Motor neuron (in vitro differentiated cells): Measurements from ENCODE around the gene RMND5A. TPM values are rescaled to one million over a fixed set of nuclear protein-coding genes. Genes with fewer than 3 reads are reported as not detected.

ENCODE experiments used
- ATAC-seq, 8 experiments: fragments of 200-7000 bp; cut with Tn5 transposase; replicated peaks in 6 of 8; 2 replicates each; pipeline ENCODE4 v1.8.0; 2021; ENCODE audit warnings: mild to moderate bottlenecking in 8 of 8, moderate library complexity in 8 of 8
- H3K27ac ChIP-seq, 2 donors: fragments of 250-450 bp; sonication (Bioruptor Pico); 2 replicates each; pipeline ENCODE4 v1.9.0; 2021; ENCODE audit warnings: antibody characterized with exemption in 2 of 2, mild to moderate bottlenecking in 2 of 2, moderate library complexity in 1 of 2
- H3K4me1 ChIP-seq, 2 donors: fragments of 250-450 bp; sonication (Bioruptor Pico); replicated peaks in 1 of 2; 2 replicates each; pipeline ENCODE4 v1.6.1; 2021; ENCODE audit warnings: antibody characterized with exemption in 2 of 2, mild to moderate bottlenecking in 2 of 2, moderate library complexity in 1 of 2
- H3K4me3 ChIP-seq, 5 donors: fragments of 250-450 bp; sonication (Bioruptor Pico); 2 replicates each; pipeline ENCODE4 v1.9.0; 2021; ENCODE audit warnings: antibody characterized with exemption in 5 of 5, mild to moderate bottlenecking in 5 of 5, moderate library complexity in 4 of 5
- WGBS, 10 experiments: fragments of 450-650 bp; shearing (Covaris generic); methylation state at CpG; one replicate each; pipeline ENCODE4 v1.0.0; 2022; 5-methylcytosine and 5-hydroxymethylcytosine counted together
- in situ Hi-C, 9 experiments: fragments of 400-800 bp; cut with MboI; loops; one replicate each; pipeline ENCODE4 v1.15.0; 2021; ENCODE audit warnings: low sequenced_read_pairs in 9 of 9, low pct_unique_long_range_greater_than_20kb in 2 of 9; ENCODE audit not compliant: unreplicated experiment in 9 of 9
- total RNA-seq, 8 experiments: library from RNA; unstranded; fragments of 300-600 nt; gene quantifications; 2 replicates each; pipeline versions ENCODE4 v1.2.3 to v1.2.4, GENCODE V29; 2022

The RMND5A gene
- total RNA-seq, 8 experiments from 2014 or later, result 23.5 to 55.5 (median 38.2) TPM

DNA sequence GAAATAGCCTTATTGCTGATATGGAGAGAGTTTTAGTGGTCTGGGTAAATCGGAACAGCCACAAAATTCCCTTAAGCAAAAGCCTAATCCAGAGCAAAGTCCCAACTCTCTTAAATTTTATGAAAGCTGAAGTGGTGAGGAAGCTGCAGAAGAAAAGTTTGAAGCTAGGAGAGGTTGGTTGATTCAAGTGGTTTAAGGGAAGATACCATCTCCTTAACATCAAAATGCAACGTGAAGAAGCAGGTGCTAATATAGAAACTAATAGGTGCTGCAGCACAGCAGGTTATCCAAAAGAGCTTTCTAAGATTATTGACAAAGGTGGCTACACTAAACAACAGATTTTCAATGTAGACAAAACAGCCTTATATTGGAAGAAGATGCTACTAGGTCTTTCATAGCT is 98.9 kb downstream of the RMND5A start:
- Histone ChIP-seq H3K27ac (no peak overlapping the region), H3K4me3 (no peak overlapping the region), H3K4me1 (no peaks in the 10 kb centered on the region)
- in situ Hi-C loops, result no loop called here
- 34 to 100% (median 88%) methylated on average over 1 to 2 of the region's 2 CpGs for WGBS, 10 experiments
- ATAC-seq, result no peak

DNA sequence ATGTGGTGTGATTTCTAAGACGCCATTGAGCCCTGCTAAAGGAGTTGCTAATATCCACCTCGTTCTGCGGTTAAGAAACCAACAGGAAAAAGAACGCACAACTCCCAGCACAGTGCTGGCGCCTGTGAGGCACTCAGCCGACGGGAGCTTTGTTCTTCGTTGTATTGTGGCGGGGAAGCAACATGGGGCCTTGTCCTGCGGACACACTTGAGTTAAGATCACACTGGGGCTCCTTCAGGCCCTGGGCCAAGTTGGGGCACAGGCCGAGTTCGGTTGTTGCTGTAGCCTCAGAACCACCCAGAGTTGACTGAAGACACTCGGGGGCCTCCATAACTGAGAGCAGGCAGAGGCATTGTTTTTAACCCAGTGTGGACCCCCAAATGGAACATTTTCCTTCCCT is 101.2 kb downstream of the RMND5A start:
- H3K4me3 ChIP-seq, result no peak overlapping the region
- whole genome bisulfite sequencing, 10 experiments, result 40 to 88% (median 80%) methylated on average over 1 to 9 of the region's 13 CpGs; no CpG with 5 or more reads in 5 of the 10 experiments
- no peak for ATAC-seq
- in situ Hi-C loops, result no loop called here
- H3K4me1 ChIP-seq, result peaks cover 0 to 3% of the 10 kb centered on the region in 2 donors
- H3K27ac ChIP-seq, result no peak overlapping the region

DNA sequence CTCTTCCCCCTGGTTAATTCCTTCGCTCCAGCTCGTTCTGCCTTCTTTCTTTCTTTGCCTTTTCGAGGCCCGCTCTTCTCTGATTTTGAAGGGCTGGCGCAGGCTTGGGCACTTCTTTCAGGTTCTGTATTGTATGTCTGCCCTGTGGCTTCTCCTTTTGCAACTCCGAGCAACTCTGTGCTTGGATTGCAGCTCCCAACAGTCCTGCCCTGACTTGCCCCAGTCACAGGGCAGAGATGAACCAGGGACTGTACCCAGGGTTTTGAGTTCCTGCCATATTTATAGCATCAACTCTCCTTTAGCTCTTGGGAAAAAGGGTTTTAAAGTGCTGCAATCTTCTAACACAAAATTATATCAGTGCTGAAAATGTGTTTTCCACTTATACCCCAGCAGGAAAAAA is 101.8 kb downstream of the RMND5A start:
- ATAC-seq, result no peak
- 63 to 100% (median 86%) methylated on average over 1 to 5 of the region's 6 CpGs; no CpG with 5 or more reads in 4 of the 10 experiments for WGBS, 10 experiments

DNA sequence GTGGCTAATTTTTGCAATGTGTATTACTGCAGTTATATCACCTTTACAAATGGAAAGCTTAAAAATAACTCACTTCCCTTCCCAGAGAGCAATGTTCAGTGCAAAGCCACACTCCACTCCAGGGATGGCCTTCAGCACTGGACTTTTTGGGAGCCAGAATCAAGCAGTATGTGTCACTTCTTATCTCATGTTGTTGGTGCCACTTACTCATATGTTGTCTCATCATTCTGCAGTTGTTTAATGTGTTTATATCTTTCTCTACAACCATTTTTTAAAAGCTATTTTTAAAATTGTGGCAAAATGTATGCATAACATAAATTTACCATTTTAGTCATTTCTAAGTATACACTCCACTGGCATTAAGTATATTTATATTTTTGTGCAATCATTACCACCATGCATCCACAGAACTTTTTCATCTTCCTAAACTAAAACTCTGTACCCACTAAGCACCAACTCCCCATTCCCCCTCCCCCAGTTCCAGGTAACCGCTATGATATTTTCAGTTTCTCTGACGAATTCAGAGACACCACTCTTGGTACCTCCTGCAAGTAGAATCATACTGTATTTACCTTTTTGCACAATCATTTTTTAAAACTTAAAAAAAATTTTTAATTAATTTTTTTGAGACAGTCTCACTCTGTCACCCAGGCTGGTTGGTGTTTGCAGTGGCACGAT is 102.7 kb downstream of the RMND5A start:
- Histone ChIP-seq H3K27ac (no peak overlapping the region), H3K4me3 (no peak overlapping the region), H3K4me1 (peaks cover 0 to 3% of the 10 kb centered on the region in 2 donors)
- in situ Hi-C loops, result no loop called here
- no peak for ATAC-seq
- WGBS, 10 experiments, result 44 to 100% (median 92%) methylated on average over 1 to 3 of the region's 3 CpGs; no CpG with 5 or more reads in 1 of the 10 experiments

More for the DNA sequence above, 101.8 kb downstream of the RMND5A start:
- H3K4me3 ChIP-seq, result no peak overlapping the region
- peaks cover 0 to 3% of the 10 kb centered on the region in 2 donors for H3K4me1 ChIP-seq
- no peak overlapping the region for H3K27ac ChIP-seq
- in situ Hi-C loops, result no loop called here

GRCh38 chr2:86825036-86825692 is 105.1 kb downstream of the RMND5A start:
- Histone ChIP-seq H3K4me3 (no peak overlapping the region), H3K4me1 (peaks cover 0 to 3% of the 10 kb centered on the region in 2 donors), H3K27ac (no peak overlapping the region)
- in situ Hi-C loops, result no loop called here
- WGBS, 10 experiments, result 100% methylated on average over 1 to 3 of the region's 11 CpGs; no CpG with 5 or more reads in 7 of the 10 experiments
- no peak for ATAC-seq

DNA sequence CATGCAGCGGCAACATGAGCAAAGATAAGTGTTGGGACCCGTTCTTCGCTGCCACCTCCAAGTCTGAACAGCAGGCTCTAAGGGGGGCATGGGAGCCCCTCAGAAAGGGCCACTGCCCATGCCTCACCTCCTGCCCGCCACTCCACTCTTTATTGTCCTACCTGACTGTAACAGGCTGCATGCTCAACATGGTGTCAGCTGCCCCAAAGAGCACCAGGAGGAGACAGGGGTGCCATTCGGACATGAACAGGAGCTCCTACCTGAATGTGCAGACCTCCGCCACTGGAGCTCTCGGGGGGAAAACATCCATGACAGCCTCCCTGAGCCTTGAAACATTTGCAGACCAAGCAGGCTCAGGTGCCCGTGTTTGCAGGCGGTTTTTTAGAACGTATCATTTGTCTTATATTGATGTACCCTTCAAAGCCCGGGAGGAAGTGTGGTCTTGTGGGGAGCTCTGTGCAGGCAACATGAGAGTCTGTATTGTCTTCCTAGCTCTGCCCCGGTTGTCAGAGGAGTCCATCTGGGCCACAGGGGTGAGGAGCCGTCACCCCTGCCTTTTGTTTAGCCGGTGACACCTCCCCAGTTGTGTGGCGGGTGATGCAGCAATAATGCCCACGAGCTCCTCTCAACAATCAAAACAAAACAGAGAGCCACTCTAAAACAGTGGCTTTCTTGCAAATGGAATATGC is 105.7 kb downstream of the RMND5A start:
- Histone ChIP-seq H3K4me1 (peaks cover 0 to 3% of the 10 kb centered on the region in 2 donors), H3K27ac (no peak overlapping the region), H3K4me3 (no peak overlapping the region)
- in situ Hi-C loops, result no loop called here
- 38 to 89% (median 76%) methylated on average over 2 to 5 of the region's 16 CpGs; no CpG with 5 or more reads in 5 of the 10 experiments for WGBS, 10 experiments
- ATAC-seq, result peak in 2 of 8 experiments; percentile 35 to 51

DNA sequence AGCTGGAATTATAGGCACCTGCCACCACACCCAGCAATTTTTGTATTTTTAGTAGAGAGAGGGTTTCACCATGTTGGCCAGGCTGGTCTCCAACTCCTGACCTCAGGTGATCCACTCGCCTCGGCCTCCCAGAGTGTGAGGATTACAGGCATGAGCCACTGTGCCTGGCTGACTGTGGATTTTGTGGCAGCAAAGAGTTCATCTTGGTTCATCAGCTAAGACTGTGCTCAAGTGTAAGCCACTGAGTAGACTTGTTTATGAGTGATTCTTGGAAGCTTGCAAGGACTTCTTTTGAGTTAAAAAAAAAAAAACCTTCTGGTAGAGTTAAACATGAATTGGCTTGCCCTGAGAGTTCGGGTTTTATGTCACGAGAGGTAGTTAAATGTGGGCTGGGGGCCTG is 106.9 kb downstream of the RMND5A start:
- in situ Hi-C loops, result no loop called here
- Histone ChIP-seq H3K4me1 (peaks cover 0 to 3% of the 10 kb centered on the region in 2 donors), H3K27ac (no peak overlapping the region), H3K4me3 (no peak overlapping the region)
- 17 to 100% (median 80%) methylated on average over 2 to 4 of the region's 4 CpGs; no CpG with 5 or more reads in 7 of the 10 experiments for WGBS, 10 experiments
- ATAC-seq, result no peak

Other genes with a start within 250 kb of the RMND5A start
- gene CHMP3, start 156.8 kb upstream of the RMND5A start, total RNA-seq, result 10 to 100 TPM; 26.9 to 68.2 (median 49.6) TPM
- 10 to 100 TPM; 13.5 to 36.2 (median 20.3) TPM for gene RNF103, start 96.4 kb upstream of the RMND5A start, total RNA-seq
- gene CD8A, start 70.6 kb downstream of the RMND5A start, total RNA-seq, result 1 to 10 TPM in 2 of 8 experiments, under 1 TPM in 5, not detected in 1; 0.18 to 1.9 (median 0.60) TPM
- under 1 TPM in 2 of 8 experiments, not detected in 6; 0.25 to 0.43 TPM for gene CD8B, start 141.6 kb downstream of the RMND5A start, total RNA-seq
- gene RGPD1, start 221.8 kb downstream of the RMND5A start, total RNA-seq, result 10 to 100 TPM in 1 of 8 experiments, 1 to 10 TPM in 3, under 1 TPM in 4; 0.13 to 17.6 (median 1.5) TPM